ENCODE measurements around the gene TM9SF2.

TM9SF2 gene

DNA sequence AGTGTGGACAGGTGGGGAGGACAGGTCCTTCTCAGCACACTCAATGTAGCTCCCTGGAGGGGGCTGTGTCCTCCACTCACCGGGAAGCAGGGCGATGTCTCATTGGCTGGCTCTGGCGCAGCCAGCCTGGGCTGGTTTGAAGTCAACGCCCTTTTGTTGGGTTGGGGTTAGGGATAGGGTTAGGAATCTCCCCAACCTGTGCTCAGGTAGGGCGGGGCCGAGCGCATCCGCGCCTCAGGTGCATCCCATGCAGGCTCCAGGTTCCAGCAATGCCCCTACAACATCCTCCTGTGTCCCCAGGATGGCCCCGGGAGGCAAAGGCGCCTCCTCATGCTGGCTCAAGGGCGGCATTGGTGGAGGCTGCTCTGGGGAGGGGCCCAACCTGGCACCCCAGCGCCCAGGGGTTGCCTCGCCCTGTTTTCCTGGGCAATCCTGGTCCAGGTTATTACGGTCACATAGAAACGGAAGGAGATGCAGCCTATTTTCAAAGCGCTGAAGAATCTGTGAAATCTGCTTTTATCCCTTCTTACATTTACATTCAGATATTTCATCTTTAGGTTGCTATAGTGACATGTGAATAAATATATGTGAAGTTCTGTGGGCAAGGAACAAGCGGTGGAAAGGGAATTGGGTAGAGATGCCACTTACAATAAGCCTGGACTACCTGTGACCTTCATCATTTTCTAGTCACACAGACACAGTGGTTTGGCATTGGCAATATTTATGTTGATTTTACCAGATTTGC lies 74.3 kb downstream of the TM9SF2 start:
- ChIA-PET CTCF (interaction anchor here (0.7 kb wide), 1 partner anchor 652 kb away, joined by 3 read pairs; no protein-coding TSS in a partner anchor), POLR2A (ENCODE audit: low non-redundant PET) (no interaction called here)
- no peak overlapping the region for H3K27ac ChIP-seq
- TF ChIP-seq, protein P1, sequence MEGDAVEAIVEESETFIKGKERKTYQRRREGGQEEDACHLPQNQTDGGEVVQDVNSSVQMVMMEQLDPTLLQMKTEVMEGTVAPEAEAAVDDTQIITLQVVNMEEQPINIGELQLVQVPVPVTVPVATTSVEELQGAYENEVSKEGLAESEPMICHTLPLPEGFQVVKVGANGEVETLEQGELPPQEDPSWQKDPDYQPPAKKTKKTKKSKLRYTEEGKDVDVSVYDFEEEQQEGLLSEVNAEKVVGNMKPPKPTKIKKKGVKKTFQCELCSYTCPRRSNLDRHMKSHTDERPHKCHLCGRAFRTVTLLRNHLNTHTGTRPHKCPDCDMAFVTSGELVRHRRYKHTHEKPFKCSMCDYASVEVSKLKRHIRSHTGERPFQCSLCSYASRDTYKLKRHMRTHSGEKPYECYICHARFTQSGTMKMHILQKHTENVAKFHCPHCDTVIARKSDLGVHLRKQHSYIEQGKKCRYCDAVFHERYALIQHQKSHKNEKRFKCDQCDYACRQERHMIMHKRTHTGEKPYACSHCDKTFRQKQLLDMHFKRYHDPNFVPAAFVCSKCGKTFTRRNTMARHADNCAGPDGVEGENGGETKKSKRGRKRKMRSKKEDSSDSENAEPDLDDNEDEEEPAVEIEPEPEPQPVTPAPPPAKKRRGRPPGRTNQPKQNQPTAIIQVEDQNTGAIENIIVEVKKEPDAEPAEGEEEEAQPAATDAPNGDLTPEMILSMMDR (conservative IDR thresholded peaks at IDR 0.05; ENCODE audit: low read depth) = no peak
- DNase-seq (ENCODE audit: low spot score) = no peak

DNA sequence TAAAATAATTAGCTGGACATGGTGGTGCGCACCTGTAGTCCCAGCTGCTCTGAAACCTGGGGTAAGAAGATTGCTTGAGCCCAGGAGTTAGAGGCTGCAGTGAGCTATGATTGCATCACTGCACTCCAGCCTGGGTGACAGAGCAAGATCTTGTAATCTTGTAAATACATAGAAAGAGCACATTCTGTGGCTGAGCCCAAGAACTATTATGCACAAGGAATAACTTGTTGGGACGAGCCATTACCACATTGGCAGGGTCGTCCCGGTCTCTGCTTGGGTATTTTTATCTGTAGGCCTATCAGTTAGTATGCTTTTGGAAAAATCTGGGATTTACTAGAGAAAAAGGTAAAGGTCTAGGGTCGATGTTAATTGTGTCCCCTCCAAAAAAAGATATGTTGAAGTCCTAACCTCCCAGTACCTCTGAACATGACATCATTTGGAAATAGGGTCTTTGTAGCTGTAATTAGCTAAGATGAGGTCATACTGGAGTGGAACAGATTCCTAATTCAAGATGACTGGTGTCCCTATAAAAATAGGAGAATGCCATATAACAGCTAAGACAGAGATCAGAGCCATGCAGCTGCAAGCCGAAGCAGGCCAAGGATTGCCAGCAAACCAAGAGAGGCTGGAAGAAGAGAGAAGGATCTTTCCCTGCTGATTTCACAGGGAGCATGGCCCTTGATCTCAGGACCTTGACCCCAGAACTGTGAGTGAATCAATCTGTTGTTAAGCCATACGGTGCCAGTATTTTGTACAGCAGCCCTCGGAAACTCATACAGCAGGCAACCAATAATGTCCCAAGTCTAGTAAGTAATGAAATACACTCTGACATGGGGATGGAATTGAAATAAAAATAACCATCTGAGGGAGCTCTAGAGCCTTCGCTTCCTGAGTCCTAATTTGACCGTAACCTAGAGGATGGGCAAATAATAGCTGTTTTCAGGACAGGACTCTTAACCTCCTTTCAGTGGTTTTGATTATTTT lies 77.0 kb downstream of the TM9SF2 start:
- DNase-seq (ENCODE audit: low spot score) = no peak
- ChIA-PET POLR2A (ENCODE audit: low non-redundant PET) (no interaction called here), CTCF (interaction anchor here (0.8 kb wide), 1 partner anchor 965 kb away, joined by 3 read pairs; no protein-coding TSS in a partner anchor)
- TF ChIP-seq, protein P1 (conservative IDR thresholded peaks at IDR 0.05; ENCODE audit: low read depth) = no peak
- H3K27ac ChIP-seq = no peak overlapping the region

DNA sequence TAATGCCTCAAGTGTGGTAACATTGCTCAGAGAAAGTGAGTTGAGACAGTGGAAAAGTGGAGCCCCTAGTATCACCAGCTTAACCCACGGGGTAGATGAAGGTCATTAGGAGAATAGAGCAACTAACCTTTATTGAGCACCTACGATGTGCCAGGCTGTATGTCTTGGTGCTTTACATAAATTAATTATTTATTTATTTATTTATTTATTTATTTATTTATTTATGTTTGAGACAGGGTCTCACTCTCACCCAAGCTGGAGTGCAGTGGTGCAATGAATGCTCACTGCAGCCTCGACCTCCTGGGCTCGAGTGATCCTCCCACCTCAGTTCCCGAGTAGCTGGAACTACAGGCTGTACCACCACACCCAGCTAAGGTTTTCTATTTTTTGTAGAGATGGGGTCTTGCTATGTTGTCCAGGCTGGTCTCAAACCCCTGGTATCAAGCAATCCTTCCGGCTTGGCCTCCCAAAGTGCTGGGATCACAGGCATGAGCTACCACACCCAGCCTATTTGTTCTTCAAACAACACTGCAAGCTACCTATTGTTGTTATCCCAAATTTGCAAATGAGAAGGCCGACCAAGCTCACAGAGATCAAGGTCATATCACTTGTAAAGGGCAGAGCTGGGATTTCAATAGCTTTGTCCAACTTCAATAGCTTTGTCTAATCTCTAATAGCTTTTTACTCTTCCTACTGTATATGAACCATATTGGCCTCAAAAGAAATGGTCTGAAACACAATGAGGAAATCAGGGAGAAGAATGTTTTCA lies 79.4 kb downstream of the TM9SF2 start:
- TF ChIP-seq, protein P1 (conservative IDR thresholded peaks at IDR 0.05; ENCODE audit: low read depth) = no peak
- CTCF ChIA-PET = interaction anchor here (0.6 kb wide), 1 partner anchor 455 kb away, joined by 5 read pairs; no protein-coding TSS in a partner anchor
- POLR2A ChIA-PET (ENCODE audit: low non-redundant PET) = no interaction called here

GRCh38 chr13:99582511-99582910 lies 81.2 kb downstream of the TM9SF2 start:
- no peak overlapping the region for H3K27ac ChIP-seq
- DNase-seq (ENCODE audit: low spot score) = no peak
- POLR2A ChIA-PET (ENCODE audit: low non-redundant PET) = no interaction called here
- CTCF ChIA-PET = interaction anchor here (0.6 kb wide), 1 partner anchor 266 kb away, joined by 4 read pairs; no protein-coding TSS in a partner anchor
- TF ChIP-seq, protein P1 (conservative IDR thresholded peaks at IDR 0.05; ENCODE audit: low read depth) = no peak

More for the DNA sequence above, 79.4 kb downstream of the TM9SF2 start:
- H3K27ac ChIP-seq = no peak overlapping the region
- no peak for DNase-seq (ENCODE audit: low spot score)

DNA sequence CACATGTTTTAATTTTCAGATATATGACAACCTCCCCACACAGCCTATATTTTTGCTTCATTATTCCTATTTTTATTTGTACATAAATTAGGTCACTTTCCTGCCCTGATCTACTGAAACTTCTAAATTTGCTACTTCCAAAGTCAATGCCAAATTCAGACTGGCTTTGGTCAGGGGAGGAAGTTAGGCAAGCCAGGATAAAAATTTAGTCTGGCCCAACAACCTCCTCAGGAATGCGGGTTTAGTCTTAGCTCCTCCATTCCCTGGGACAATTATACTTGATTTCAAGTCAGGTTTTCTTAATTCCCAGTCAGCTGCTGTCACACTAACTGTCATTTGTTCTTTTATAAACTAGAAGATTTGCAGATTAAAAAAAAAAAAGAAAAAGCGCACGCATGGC lies 84.3 kb downstream of the TM9SF2 start:
- no peak overlapping the region for H3K27ac ChIP-seq
- CTCF ChIA-PET = interaction anchor here (0.6 to 0.7 kb wide), 2 partner anchors 12 to 50 kb away, joined by 3 to 5 read pairs; no protein-coding TSS in a partner anchor
- POLR2A ChIA-PET (ENCODE audit: low non-redundant PET) = no interaction called here

More for the DNA sequence above, 84.3 kb downstream of the TM9SF2 start:
- no peak for DNase-seq (ENCODE audit: low spot score)
- TF ChIP-seq, protein P1 (conservative IDR thresholded peaks at IDR 0.05; ENCODE audit: low read depth) = no peak

All from RWPE1 (cell line).